ENCODE measurements around the gene KCNK13.
A peak's percentile ranks its signal among the peaks of the same experiment; 100 is the strongest.
"Not testable (repeated sequence)": the region's sequence is repeated elsewhere in the genome, so short reads cannot be mapped to it uniquely, and the experiment has no call there.

KCNK13 gene

DNA sequence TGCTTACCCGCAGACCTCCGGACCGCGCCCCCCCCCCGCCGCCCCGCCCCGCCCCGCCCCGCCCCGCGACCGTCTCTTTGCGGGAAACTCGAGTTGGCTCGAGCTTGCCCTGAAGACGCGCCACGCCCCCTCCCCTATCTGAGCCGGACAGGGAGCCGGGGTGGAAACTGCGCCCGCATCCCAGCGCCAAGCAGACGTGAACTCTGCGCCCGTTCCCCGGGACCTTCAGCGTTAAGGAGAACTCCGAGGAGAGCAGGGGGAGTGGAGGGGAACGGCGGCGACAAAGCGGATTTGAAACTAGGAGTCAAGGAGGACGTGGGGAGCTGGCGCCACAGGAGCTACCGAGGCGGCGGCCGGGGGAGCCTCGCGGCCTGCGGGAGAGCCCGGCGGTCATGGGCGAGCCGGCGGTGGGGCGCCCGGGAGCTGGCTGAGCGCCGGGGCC lies at the start of gene KCNK13:
Gene KCNK13, plus strand, starts transcription at position 310 of the 442 bp plus-strand sequence. CDS start 212 bp downstream, outside the sequence.
- peak; percentile 62 for DNase-seq

DNA sequence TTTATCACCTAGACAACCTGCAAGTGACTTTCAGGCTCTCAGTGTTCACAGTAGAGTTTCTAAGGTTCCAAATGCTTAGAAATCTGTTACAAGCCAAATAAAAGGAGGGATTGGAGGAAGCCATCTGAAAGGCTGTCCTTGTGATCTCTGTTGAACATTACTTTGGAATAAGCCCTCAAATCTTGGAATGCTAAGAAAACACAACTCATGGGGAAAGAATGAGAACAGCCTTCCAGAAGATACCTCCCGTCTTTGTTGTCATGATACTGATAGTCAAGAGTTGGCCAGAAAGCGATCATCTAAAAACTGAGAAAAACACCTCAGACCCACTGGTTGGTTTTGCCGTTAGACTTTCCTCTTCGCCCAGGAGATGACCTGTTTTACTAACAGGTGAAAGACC lies 44.4 kb upstream of the KCNK13 start:
- DNase-seq, result no peak

DNA sequence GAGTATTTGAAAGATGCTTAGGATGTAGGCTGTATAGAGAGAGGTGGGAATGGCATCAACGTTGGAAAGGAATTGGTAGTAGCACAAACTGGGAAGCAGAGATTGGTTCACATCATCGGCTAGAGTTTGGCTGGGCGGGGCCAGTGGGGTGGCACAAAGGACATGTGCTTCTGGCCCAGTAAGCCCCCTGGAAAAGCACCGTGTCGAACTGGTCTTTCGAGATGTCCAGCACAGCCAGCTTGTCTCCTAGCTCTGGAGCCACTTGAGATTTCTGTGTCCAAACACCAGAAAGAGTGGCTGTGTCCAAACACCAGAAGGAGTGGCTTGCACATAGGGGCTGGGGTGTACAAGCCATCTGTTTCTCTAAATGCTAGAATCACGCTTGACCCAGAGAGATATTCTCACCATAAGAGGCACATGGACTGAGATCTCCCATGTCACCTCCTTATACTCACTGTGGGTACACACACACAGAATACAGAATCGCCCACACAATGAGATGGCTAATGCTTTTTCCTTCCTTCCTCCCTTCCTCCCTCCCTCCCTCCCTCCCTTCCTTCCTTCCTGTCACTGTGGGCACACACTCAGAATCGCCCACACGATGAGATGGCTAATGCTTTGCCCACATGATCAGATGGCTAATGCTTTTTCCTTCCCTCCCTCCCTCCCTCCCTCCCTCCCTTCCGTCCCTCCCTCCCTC lies 41.8 kb upstream of the KCNK13 start:
- no peak for DNase-seq

DNA sequence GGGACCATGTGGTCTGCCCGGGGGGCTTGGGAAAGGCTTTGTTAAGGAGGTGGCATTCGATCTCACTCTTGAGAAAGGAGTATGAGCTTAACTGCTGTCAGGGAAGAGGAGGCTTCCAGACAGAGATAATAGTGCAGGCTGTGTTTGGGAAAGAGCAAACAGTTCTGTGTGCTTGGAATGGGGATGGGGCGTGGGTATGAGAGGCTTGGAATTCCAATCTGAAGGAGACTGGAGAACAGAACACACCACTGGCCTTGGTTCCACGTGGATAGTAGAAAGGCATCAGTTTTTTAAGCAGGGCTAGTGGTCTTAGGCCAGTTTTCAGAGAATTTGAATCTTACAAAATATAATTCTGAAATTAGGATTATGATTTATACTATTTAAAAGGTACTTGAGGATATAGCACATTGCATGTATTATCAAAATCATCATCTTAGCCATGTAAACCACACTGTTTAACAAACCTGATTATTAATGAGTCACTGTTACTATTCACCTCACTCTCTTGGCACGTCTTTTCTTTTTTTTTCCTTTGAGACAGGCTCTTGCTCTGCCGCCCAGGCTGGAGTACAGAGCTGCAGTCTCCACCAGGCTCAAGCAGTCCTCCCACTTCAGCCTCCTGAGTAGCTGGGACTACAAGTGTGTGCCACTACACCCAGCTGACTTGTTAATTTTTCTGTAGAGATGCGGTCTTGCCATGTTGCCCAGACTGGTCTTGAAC lies 38.5 kb upstream of the KCNK13 start:
- no peak for DNase-seq

DNA sequence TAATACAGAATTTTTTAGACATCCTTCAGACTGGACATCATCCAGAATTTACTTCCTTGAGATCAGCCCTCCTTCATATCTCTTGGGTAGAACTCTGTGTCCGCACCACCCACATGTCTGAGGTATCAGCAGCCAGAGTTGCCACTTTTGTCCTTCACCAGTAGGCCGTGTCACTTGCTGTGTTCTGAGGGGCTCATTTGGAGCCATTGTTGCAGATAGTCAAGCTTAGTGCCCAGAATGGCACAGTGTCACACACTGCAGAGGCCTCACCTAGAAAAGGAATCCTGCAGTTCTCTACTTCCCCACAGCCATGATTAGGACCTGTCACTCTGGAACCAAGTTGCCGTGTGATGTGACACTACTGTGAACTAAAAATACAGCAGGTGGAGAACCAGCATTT lies 36.9 kb upstream of the KCNK13 start:
- DNase-seq, result no peak

DNA sequence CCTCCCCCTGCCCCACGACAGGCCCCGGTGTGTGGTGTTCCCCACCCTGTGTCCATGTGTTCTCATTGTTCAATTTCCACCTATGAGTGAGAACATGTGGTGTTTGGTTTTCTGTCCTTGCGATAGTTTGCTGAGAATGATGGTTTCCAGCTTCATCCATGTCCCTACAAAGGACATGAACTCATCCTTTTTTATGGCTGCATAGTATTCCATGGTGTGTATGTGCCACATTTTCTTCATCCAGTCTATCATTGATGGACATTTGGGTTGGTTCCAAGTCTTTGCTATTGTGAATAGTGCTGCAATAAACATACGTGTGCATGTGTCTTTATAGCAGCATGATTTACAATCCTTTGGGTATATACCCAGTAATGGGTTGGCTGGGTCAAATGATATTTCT lies 35.2 kb upstream of the KCNK13 start:
- not testable (repeated sequence) for DNase-seq

DNA sequence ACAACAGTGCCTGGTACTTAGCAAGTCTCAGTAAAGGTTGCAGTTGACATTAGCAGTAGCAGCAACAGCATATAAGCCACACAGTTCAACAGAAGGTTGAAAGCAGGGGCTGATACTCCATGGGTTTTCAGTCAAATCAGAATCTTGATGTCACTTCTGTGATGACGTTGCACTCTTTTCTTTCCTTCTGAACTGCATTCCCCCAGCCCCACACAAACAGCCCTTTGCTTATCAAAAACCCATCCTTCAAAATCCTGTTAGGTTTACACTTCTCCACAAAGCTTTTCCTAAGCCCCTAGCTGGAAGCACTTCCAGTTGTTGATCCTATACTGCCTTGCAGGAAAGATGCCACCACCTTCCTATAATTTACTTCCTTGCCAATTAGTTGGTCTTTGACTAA lies 34.0 kb upstream of the KCNK13 start:
- no peak for DNase-seq

DNA sequence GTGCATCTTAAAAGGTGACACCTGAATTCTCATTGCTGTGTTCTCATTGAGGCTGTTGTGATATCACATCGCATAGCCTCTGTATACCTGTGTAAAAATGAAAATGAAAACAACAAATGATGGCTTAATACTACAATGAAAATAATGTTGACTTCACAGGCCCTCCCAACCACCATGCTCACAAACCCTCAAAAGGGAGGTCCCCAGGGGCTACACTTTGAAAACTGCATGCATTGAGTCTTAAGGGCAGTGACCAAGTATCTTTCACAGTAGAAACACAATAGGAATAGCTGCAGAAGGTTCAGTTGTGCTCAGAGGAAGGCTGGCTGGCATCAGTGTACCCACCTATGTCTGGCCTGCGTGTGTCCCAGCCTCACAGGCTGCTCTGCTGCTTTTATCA lies 27.6 kb upstream of the KCNK13 start:
- DNase-seq, result no peak

DNA sequence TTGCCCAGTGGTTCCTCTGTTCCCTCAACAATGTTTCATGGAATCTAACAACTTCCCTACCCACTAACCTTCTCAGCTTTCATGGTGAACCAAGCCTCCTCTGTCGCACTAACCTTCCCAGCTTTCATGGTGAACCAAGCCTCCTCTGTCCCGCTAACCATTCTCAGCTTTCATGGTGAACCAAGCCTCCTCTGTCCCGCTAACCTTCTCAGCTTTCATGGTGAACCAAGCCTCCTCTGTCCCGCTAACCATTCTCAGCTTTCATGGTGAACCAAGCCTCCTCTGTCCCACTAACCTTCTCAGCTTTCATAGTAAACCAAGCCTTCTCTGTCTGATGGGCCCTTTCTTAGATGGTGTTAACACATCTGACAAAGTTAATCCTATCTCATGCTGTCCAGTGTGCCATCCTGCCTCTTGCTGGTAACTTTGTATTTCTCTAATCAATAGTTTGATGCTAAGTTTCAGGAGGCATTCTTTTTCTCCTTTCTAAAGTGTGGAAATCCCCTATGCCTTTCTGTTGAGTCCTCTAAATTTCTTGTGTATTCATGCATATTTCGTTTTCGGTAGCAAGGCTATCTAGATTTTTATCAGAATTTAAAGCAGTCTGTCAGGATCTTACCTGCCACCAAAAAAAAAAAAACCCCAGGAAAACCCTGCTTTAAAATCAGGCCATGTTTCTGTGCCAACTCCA lies 26.8 kb upstream of the KCNK13 start:
- no peak for DNase-seq

DNA sequence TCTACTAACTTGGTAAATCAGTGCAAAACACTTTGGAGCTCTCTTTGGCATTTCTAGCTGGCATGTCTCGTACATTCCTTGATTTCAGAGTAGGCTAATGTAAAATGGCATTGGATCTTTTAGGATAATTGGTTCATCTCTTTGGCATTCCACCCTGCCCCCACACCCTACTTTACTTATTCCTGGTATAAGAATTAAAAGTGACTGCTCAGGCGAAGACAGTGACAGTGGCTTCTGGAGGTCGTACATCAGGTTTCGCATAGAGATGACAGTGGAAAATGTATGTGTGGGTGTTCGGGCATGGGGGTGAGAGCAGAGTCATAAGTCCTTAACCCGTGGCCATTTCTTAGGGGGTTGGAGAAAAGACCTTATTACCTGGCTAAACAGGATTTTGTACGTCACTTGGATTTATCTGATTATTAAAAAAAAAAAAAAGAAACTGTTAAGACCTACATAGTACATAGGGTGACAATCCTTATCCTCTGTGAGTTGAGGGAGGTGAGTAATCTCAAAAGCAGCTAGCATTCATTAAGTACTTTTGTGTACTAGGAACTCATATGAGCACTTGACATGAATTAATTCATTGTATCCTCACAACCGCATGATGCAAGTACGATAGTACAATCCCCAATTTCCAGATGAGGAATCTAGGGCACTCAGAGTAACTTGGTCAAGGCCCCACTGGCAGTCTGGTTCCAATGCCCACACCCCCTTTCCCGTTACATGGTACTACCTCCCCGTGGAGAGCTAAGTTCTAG lies 22.4 kb upstream of the KCNK13 start:
- DNase-seq, result no peak

DNA sequence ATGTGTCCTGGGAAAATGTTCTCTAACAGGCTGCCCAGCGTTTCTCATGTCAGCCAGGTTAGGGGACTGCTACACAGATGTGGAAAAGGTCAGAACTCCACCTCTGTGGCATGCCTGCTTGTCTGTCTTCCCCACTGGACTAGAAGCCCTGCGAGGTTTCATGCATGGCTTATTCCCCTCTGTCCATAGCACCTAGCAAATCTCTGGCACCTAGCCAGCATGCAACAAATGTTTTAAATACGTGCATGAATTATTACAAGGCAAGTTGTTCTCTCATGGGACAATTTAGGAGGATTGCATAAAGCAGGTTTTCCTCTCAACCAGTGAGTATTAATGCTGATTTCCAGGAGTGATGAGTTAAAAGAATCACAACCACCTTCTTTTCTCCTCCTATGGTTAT lies 21.4 kb upstream of the KCNK13 start:
- no peak for DNase-seq

DNA sequence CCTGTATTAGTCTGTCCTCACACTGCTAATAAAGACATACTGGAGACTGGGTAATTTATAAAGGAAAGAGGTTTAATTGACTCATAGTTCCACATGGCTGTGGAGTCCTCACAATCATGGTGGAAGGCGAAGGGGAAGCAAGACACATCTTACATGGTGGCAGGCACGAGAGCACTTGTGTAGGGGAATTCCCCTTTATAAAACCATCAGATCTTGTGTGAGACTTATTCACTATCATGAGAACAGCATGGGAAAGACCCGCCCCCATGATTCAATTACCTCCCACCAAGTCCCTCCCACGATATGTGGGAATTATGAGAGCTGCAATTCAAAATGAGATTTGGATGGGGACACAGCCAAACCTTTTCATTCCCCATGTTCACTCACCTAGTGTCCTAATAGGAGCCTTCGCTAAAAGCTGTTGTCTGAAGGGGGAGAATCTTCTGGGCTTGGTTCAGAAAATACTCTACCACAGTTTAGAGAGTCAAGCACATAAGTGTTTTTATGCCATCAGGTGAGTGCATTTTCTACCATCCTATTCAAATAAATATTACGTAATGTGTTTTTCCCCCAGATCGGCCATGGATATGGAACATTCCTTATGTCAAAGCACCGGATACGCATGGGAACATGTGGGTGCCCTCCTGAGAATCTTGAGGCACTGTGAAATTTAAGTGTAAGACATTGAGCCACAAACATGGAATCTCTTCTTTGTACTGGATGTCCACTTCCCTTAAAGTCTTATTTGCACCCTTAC lies 19.1 kb upstream of the KCNK13 start:
- no peak for DNase-seq

DNA sequence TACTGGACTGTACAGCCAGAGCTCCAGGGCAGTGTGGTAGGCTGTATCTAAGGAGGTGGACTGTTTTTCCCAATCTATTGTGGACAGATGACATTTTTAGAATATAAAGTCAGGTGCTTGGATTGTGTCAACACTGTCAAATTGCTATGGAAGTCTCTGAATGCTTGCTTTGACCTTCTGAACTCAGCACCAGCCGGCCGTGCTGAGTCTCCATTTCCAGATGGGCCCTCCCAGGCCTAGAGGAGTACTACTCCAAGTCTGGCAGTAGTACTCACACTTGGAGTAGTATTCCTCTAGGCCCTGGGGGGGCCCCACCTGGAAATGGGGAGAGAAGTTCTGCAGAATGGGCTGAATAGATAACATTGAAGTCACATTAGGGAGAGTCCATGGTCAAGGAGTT lies 16.2 kb upstream of the KCNK13 start:
- no peak for DNase-seq

DNA sequence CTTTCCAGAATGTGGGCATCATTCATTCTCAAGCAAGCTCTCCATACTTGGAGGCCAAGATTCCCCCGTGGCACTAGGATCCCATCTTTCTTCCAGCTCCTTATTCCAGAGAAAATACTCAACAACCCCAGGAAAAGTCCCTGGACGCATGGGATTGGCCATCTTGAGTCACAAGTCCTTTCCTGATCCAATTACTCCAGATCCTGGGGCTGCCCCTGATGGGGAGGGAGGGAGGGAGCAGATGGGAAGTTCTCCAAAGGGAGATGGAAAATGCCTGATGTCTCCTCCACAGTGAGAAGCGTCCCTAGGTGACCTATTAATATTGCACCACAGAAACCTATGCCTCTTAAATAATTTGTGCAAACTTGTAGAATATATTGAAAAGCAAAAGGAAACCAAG lies 12.4 kb upstream of the KCNK13 start:
- DNase-seq, result no peak

DNA sequence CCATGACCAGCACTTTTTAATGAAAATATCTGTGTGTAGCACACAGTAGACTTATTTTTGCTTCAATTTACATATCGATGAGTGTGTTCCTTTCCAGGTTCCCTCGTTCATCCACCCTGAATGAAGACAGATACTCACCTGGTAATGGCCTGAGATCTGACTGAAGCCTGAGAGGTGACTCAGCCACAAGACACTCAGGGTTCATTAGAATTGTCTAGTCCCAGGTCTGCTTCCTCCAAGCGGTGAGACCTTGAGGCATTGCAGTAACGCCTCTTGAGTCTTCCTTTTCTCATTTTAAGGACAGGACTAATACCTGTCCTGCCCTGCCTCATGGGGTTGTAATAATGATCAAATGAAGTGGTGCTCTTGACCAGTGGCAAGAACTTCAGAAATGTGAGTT lies 11.5 kb upstream of the KCNK13 start:
- no peak for DNase-seq

DNA sequence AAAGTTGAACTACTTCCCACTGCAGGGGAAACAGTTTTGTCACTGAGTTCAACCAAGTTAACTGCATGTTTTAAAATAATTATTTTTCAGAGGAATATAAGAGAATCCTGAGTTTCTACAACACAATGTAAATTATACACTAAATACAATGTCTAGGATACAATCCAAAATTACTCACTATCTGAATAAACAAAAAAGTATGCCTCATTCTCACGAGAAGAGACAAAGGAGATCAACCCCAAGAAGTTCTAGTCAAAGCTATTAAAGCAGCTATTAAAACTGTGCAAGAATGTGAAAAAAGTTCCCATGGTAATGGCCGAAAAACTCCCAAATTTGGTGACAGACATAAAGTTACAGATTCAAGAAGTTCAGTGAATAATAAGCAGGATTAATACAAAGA lies 8.8 kb upstream of the KCNK13 start:
- DNase-seq, result no peak

DNA sequence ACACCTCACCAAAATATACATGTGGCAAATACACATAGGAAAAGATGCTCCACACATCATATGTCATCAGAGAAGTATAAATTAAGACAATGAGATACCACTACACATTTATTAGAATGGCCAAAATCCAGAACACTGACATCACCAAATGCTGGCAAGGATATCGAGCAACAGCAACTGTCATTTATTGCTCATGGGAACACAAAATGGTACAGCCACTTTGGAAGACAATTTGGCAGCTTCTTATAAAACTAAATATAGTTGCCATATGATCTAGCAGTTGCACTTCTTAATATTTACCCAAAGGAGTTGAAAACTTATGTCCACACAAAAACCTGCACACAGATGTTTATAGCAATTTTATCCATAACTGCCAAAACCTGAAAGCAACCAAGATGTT lies 7.0 kb upstream of the KCNK13 start:
- no peak for DNase-seq

DNA sequence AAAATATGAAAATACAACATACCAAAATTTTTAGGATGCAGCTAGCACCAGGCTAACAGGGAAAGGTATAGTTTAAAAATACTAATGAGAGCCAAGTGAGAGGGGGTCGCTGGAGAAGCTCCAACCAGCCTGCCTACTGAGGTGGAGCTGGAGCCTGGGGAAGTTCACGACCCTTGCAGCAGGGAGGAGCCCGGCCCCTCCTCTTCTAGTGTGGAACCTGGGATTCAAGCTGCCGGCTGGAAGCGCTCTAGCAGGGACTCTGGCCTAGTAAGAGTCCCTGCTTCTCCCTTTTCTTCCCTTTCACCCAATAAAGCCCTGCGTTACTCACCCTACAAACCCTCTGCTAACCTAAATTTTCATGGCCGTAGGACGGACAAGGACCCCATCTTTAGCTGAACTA lies 5.0 kb upstream of the KCNK13 start:
- DNase-seq, result no peak

DNA sequence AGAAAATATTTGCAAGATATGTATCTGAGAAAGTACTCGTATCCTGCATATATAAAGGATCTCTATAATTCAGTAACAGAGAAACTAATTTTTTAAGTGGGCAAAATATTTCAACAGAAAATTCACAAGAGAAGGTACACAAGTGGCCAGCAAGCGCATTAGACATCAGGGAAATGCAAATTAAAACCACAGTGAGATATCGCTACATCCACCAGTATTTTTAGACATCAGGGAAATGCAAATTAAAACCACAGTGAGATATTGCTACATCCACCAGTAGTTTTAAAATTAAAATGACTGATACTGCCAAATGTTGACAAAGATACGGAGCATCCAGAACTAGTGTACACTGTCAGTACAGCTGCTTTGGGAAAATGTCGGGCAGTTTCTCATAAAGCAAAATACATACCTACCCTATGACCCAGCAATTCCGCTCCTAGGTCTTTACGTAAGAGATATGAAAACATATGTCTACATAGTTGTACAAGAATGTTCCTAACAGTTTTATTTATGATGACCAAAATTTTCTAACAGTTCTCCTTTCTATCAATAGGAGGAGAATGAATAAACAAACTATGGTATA lies 2.8 kb upstream of the KCNK13 start:
- DNase-seq, result no peak

DNA sequence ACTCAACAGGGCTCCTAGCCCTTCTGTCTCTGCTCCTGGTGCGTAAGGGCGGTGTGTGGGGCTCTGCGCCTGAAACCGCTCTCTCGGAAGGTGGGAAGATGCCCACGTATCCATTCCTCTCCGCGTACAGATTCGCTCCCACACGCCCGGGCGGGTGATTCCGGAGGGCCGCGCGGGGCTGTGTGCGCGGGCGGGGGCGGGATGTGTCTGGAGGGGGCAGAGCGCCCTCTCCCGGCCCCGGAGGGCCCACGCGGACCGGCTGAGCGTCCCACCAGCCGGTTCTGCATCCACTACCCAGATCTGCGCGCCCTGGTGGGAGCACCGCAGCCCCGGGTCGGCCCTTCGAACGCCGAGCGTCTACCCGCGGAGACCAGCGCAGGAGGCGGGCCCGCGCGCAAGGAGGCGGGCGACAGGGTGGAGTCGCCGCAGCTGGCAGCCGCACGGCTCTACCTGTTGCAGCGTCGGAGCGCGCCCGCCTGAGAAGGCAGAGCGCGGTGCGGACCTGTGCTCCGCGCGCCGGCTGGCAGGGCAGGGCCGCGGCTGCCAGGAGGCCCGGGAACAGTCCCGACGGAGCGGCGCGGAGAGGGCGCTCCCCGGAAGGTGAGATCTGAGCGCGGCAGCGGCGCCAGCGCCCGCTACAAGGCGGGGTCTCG lies 1.4 kb upstream of the KCNK13 start:
- peak; percentile 76 for DNase-seq

DNA sequence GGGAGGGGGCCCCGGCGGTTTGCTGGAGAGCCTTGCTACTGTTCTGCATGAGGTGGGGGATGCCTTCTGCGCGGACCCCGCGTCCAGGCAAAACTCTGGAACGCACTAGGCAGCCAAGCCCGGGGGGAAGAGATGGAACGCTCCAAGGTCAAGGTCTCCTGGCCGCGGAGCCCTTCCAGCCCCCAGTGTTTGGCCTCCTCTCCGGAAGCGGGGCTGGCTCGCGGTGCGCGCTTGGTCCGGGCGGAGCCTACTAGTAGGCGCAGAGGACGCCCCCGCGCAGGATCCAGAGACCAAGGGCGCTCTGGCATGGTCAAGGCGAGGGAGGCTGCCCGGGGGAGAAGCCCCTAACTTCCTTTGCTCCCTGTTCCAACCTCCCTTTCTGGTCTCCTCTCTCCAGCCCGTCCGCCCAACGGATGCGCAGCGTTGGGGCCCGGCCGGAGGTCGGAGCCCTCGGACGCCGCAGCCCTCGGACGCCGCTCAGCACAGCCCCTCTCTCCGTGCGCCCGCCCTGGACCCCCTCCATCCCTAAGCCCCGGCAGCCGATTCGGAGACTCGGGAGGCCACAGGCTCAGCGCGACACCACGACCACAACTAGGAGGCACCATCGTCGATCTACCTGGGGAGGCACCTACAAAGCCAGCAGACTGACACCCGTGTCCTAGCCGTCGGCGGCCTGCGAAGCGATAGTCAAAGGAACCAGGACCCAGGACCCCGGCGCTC lies 669 bp upstream of the KCNK13 start:
- DNase-seq, result peak; percentile 65
